Measurements from ENCODE around the gene MFSD12.
A peak's percentile ranks its signal among the peaks of the same experiment; 100 is the strongest.

MFSD12 gene

DNA sequence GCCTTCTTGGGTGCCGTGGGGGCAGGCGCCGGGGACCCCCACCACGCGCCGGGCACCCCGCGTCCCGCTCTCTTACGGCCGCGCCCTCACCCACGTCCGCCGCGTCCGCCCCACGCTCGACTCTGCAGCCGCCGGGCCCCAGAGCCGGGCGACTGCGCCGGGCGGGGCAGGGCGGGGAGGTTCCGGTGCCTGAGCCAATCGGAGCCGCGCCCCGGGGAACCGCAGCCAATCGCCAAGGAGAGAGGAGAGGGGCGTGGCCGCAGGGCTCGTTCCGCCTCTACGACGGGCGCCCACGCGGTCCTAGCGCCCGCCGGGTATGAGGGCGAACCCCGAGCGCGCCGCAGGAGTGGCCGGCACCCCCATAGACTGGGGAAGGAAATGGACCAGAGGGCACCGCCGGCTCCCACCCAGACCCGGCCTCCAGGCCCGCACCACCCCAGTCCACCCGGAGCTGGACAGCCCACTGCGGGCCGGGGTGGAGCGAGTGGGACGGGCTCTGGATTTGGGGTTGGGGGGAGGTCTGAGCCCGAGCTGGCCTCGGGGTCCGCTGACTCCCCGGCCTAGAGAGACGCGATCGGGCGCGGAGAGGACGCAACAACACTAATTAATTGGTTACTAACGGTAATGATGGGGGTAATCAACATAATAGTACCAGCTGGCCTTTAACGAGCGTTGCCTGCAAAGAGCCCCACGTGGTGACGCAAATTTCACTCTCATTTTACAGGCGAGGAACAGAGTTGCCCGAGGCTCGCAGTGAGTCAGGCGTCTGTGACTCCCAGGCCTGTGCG lies at the start of gene MFSD12:
Gene MFSD12 (minus strand): TSS at position 126 of the 788 bp plus-strand sequence. CDS start 183 bp downstream, outside the sequence.
- TF ChIP-seq, protein P1, sequence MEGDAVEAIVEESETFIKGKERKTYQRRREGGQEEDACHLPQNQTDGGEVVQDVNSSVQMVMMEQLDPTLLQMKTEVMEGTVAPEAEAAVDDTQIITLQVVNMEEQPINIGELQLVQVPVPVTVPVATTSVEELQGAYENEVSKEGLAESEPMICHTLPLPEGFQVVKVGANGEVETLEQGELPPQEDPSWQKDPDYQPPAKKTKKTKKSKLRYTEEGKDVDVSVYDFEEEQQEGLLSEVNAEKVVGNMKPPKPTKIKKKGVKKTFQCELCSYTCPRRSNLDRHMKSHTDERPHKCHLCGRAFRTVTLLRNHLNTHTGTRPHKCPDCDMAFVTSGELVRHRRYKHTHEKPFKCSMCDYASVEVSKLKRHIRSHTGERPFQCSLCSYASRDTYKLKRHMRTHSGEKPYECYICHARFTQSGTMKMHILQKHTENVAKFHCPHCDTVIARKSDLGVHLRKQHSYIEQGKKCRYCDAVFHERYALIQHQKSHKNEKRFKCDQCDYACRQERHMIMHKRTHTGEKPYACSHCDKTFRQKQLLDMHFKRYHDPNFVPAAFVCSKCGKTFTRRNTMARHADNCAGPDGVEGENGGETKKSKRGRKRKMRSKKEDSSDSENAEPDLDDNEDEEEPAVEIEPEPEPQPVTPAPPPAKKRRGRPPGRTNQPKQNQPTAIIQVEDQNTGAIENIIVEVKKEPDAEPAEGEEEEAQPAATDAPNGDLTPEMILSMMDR (conservative IDR thresholded peaks at IDR 0.05; ENCODE audit: low read length): no peak
- peak within 1 kb of the TSS; percentile 79 for H3K4me3 ChIP-seq (ENCODE audit: low read length)
- DNase-seq (ENCODE audit: low read depth): peak; percentile 88

DNA sequence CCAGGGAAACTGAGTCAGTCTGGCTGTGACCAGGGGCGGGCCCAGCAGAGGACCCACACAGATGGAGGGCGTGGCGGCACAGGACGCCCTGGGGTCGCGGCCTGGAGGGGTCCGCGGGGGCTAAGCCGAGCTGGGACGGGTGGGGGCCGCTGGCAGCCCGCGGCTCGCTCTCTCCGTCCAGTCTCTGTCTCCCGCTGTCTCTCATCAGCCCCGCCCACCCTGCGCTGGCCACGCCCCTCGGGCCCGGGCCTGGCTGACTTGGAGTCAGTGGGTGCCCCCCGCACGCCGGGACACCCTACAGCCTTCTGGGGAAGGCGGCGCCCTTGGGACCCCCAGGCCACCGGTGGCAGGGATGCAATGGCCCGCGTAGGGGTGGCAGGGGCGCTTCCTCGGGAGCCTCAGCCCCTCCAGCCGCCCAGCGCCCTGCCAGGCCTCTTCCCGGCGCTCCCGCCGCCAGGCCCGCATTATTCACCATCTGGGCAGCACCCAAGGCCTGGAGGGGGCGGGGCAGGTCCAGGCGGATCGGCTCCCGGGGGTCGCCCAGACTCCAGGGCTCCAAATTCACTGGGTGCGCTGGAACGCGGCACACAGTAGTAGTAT lies 49.4 kb upstream of the MFSD12 start, which contains the start of gene TBXA2R:
Gene TBXA2R (minus strand): TSS at position 186 of the 600 bp plus-strand sequence. CDS start 6,241 bp downstream, outside the sequence.
- DNase-seq (ENCODE audit: low read depth): peak; percentile 53
- peak within 1 kb of the TSS; percentile 66 for H3K4me3 ChIP-seq (ENCODE audit: low read length)
- TF ChIP-seq, protein P1 (conservative IDR thresholded peaks at IDR 0.05; ENCODE audit: low read length): no peak

DNA sequence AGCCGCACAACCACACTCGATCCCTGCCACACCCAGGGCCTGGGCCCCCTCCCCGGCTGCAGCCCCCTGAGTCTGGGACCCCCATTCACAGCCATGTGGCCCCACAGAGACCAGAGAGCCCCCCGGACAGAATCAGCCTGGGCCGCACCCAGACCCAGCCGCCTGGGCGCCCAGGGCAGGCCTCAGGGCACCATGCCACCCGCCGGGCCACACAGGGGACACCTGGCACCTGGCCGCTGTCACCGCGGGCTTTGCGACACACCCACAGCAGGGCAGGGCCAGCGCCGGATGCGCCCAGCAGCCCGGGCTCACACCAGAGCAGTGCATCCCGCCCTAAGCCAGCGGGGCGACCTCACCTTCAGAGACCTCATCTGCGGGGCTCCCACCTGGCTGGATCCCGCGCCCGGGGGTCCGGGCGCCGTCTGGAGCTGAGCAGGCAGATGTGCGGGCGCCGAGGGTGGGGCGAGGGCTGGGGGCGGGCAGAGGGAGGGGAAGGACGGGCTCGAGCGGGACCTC lies 48.8 kb upstream of the MFSD12 start:
- TF ChIP-seq, protein P1 (conservative IDR thresholded peaks at IDR 0.05; ENCODE audit: low read length): no peak
- peak overlapping the region; percentile 66 for H3K4me3 ChIP-seq (ENCODE audit: low read length)
- no peak for DNase-seq (ENCODE audit: low read depth)

DNA sequence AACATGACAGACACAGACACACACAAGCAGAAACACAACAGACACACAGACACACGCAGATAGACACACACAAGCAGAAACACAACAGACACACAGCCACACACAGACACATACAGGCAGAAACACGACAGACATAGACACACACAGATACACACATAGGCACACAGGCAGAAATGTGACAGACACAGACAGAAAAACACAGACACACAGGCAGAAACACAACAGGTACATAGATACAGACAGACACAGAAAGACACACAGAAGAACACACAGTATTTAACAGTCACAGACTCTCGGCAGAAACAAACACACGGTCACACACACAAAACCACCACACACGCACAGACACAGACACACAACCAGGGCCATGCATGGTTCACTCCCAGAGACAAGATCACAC lies 48.4 kb upstream of the MFSD12 start:
- DNase-seq (ENCODE audit: low read depth): no peak
- TF ChIP-seq, protein P1 (conservative IDR thresholded peaks at IDR 0.05; ENCODE audit: low read length): no peak
- peak overlapping the region; percentile 66 for H3K4me3 ChIP-seq (ENCODE audit: low read length)

DNA sequence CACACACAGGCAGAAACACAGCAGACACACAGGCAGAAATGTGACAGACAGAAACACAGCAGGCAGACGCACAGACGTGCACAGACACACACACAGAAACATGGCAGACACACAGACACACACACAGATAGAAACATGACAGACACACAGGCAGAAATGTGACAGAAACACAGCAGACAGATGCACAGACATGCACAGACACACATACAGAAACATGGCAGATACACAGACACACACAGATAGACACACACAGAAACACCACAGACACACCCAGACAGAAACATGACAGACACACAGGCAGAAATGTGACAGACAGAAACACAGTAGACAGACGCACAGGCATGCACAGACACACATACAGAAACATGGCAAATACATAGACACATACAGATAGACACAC lies 48.0 kb upstream of the MFSD12 start:
- H3K4me3 ChIP-seq (ENCODE audit: low read length): peak overlapping the region; percentile 66; the same call in 1 of the 2 replicates
- no peak for DNase-seq (ENCODE audit: low read depth)
- TF ChIP-seq, protein P1 (conservative IDR thresholded peaks at IDR 0.05; ENCODE audit: low read length): no peak

DNA sequence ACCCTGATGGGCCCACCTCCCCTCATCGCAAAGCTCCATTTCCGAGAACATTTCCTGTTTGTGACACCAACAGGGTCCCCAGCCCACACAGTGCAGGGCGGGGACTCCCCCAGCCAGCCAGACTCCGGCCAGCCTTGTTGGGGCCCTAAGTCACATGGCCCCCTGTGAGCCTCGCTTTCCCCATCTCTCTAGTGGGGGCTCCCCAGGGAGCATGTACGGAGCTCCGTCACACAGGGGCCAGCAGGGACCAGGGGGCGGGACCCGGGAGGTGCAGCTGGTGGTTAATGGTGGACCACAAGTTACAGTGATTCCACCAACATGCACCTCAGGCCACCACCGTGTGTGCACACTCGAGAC lies 47.6 kb upstream of the MFSD12 start:
- no peak for DNase-seq (ENCODE audit: low read depth)
- no peak overlapping the region for H3K4me3 ChIP-seq (ENCODE audit: low read length)
- TF ChIP-seq, protein P1 (conservative IDR thresholded peaks at IDR 0.05; ENCODE audit: low read length): no peak

Measured in AG10803 (cell line).